ENCODE data around the gene MASP1. TPM values are rescaled to one million over a fixed set of nuclear protein-coding genes. Genes with fewer than 3 reads are reported as not detected.

Gene MASP1
- total and polyA plus RNA-seq, 7 experiments from 2014 or later, result not detected

- no peaks in the 10 kb centered on the region for H3K4me1 Mint-ChIP-seq
- ChIA-PET POLR2A (no interaction called here), CTCF (no interaction called here)
- no peak overlapping the region for H3K4me3 ChIP-seq (ENCODE audit: low read length)
- no peaks in the 10 kb centered on the region for H3K36me3 ChIP-seq (ENCODE audit: control insufficient read depth in 2 of 3, insufficient read depth in 3 of 3, low read length in 3 of 3)
- DNase-seq (no peak), ATAC-seq (no peak)
- H3K4me3 Mint-ChIP-seq, result no peak overlapping the region
- H3K27me3 ChIP-seq (ENCODE audit: control insufficient read depth in 2 of 2, insufficient read depth in 2 of 2, low read length in 2 of 2), result no peaks in the 10 kb centered on the region
- intact Hi-C loops (cut with micrococcal nuclease), result no loop called here
- peaks cover 7 to 35% (median 13%) of the 10 kb centered on the region in 5 donors for H3K27me3 Mint-ChIP-seq
- H3K36me3 Mint-ChIP-seq, result no peaks in the 10 kb centered on the region
- no peaks in the 10 kb centered on the region for H3K9me3 ChIP-seq (ENCODE audit: control insufficient read depth in 2 of 3, low read length in 3 of 3)
- no peaks in the 10 kb centered on the region for H3K4me1 ChIP-seq (ENCODE audit: control insufficient read depth in 2 of 2, insufficient read depth in 2 of 2, low read length in 2 of 2)
- H3K9me3 Mint-ChIP-seq, result peaks cover 0 to 5% (median 0%) of the 10 kb centered on the region in 11 donors
- H3K27ac ChIP-seq (ENCODE audit: low read depth, low read length), result no peak overlapping the region
- no peak overlapping the region for H3K27ac Mint-ChIP-seq
Measured at GRCh38 chr3:187296058-187296457, 4.5 kb upstream of the MASP1 start.

GRCh38 chr3:187295316-187296034, 3.9 kb upstream of the MASP1 start:
- no peaks in the 10 kb centered on the region for H3K36me3 Mint-ChIP-seq
- H3K4me3 ChIP-seq (ENCODE audit: low read length), result no peak overlapping the region
- H3K9me3 ChIP-seq (ENCODE audit: control insufficient read depth in 2 of 3, low read length in 3 of 3), result no peaks in the 10 kb centered on the region
- no peaks in the 10 kb centered on the region for H3K4me1 ChIP-seq (ENCODE audit: control insufficient read depth in 2 of 2, insufficient read depth in 2 of 2, low read length in 2 of 2)
- H3K9me3 Mint-ChIP-seq, result peaks cover 0 to 5% (median 0%) of the 10 kb centered on the region in 11 donors
- H3K4me1 Mint-ChIP-seq, result no peaks in the 10 kb centered on the region
- H3K36me3 ChIP-seq (ENCODE audit: control insufficient read depth in 2 of 3, insufficient read depth in 3 of 3, low read length in 3 of 3), result no peaks in the 10 kb centered on the region
- POLR2A ChIA-PET, result no interaction called here
- H3K27me3 ChIP-seq (ENCODE audit: control insufficient read depth in 2 of 2, insufficient read depth in 2 of 2, low read length in 2 of 2), result no peaks in the 10 kb centered on the region
- no peak overlapping the region for H3K27ac ChIP-seq (ENCODE audit: low read depth, low read length)
- ATAC-seq (no peak), DNase-seq (no peak)
- H3K27me3 Mint-ChIP-seq, result peaks cover 10 to 41% (median 13%) of the 10 kb centered on the region in 5 donors
- CTCF ChIA-PET, result no interaction called here
- no peak overlapping the region for H3K4me3 Mint-ChIP-seq
- H3K27ac Mint-ChIP-seq, result no peak overlapping the region
- intact Hi-C loops (cut with micrococcal nuclease), result no loop called here

GRCh38 chr3:187293516-187294430, 2.2 kb upstream of the MASP1 start:
- Mint-ChIP-seq H3K4me3 (no peak overlapping the region), H3K27me3 (peaks cover 16 to 52% (median 24%) of the 10 kb centered on the region in 5 donors), H3K4me1 (no peaks in the 10 kb centered on the region), H3K27ac (no peak overlapping the region), H3K9me3 (peaks cover 0 to 5% (median 0%) of the 10 kb centered on the region in 11 donors), H3K36me3 (no peaks in the 10 kb centered on the region)
- no peak overlapping the region for H3K27ac ChIP-seq (ENCODE audit: low read depth, low read length)
- H3K4me1 ChIP-seq (ENCODE audit: control insufficient read depth in 2 of 2, insufficient read depth in 2 of 2, low read length in 2 of 2), result no peaks in the 10 kb centered on the region
- no peaks in the 10 kb centered on the region for H3K27me3 ChIP-seq (ENCODE audit: control insufficient read depth in 2 of 2, insufficient read depth in 2 of 2, low read length in 2 of 2)
- ATAC-seq (no peak), DNase-seq (no peak)
- intact Hi-C loops (cut with micrococcal nuclease), result no loop called here
- CTCF ChIA-PET, result no interaction called here
- no peaks in the 10 kb centered on the region for H3K36me3 ChIP-seq (ENCODE audit: control insufficient read depth in 2 of 3, insufficient read depth in 3 of 3, low read length in 3 of 3)
- POLR2A ChIA-PET, result no interaction called here
- no peak overlapping the region for H3K4me3 ChIP-seq (ENCODE audit: low read length)
- H3K9me3 ChIP-seq (ENCODE audit: control insufficient read depth in 2 of 3, low read length in 3 of 3), result no peaks in the 10 kb centered on the region

GRCh38 chr3:187292631-187293515, 1.3 kb upstream of the MASP1 start:
- ATAC-seq (no peak), DNase-seq (no peak)
- no peaks in the 10 kb centered on the region for H3K27me3 ChIP-seq (ENCODE audit: control insufficient read depth in 2 of 2, insufficient read depth in 2 of 2, low read length in 2 of 2)
- H3K9me3 Mint-ChIP-seq, result peaks cover 0 to 2% (median 0%) of the 10 kb centered on the region in 11 donors
- H3K36me3 ChIP-seq (ENCODE audit: control insufficient read depth in 2 of 3, insufficient read depth in 3 of 3, low read length in 3 of 3), result no peaks in the 10 kb centered on the region
- intact Hi-C loops (cut with micrococcal nuclease), result no loop called here
- no peaks in the 10 kb centered on the region for H3K36me3 Mint-ChIP-seq
- H3K4me1 Mint-ChIP-seq, result no peaks in the 10 kb centered on the region
- CTCF ChIA-PET, result no interaction called here
- H3K4me1 ChIP-seq (ENCODE audit: control insufficient read depth in 2 of 2, insufficient read depth in 2 of 2, low read length in 2 of 2), result no peaks in the 10 kb centered on the region
- H3K4me3 Mint-ChIP-seq, result no peak overlapping the region
- H3K27ac Mint-ChIP-seq, result no peak overlapping the region
- no peak overlapping the region for H3K27ac ChIP-seq (ENCODE audit: low read depth, low read length)
- H3K4me3 ChIP-seq (ENCODE audit: low read length), result no peak overlapping the region
- H3K9me3 ChIP-seq (ENCODE audit: control insufficient read depth in 2 of 3, low read length in 3 of 3), result no peaks in the 10 kb centered on the region
- POLR2A ChIA-PET, result no interaction called here
- H3K27me3 Mint-ChIP-seq, result peaks cover 13 to 52% (median 25%) of the 10 kb centered on the region in 5 donors

- H3K27me3 ChIP-seq (ENCODE audit: control insufficient read depth in 2 of 2, insufficient read depth in 2 of 2, low read length in 2 of 2), result no peaks in the 10 kb centered on the region
- POLR2A ChIA-PET, result no interaction called here
- no peak for ATAC-seq
- Mint-ChIP-seq H3K27me3 (peaks cover 12 to 52% (median 25%) of the 10 kb centered on the region in 5 donors), H3K27ac (no peak overlapping the region), H3K9me3 (peaks cover 0 to 2% (median 0%) of the 10 kb centered on the region in 11 donors), H3K4me1 (no peaks in the 10 kb centered on the region), H3K36me3 (no peaks in the 10 kb centered on the region), H3K4me3 (no peak overlapping the region)
- no peak for DNase-seq
- no peak overlapping the region for H3K4me3 ChIP-seq (ENCODE audit: low read length)
- H3K9me3 ChIP-seq (ENCODE audit: control insufficient read depth in 2 of 3, low read length in 3 of 3), result no peaks in the 10 kb centered on the region
- no peaks in the 10 kb centered on the region for H3K36me3 ChIP-seq (ENCODE audit: control insufficient read depth in 2 of 3, insufficient read depth in 3 of 3, low read length in 3 of 3)
- intact Hi-C loops (cut with micrococcal nuclease), result no loop called here
- H3K4me1 ChIP-seq (ENCODE audit: control insufficient read depth in 2 of 2, insufficient read depth in 2 of 2, low read length in 2 of 2), result no peaks in the 10 kb centered on the region
- H3K27ac ChIP-seq (ENCODE audit: low read depth, low read length), result no peak overlapping the region
- CTCF ChIA-PET, result no interaction called here
Measured at GRCh38 chr3:187292181-187292580, 644 bp upstream of the MASP1 start.

GRCh38 chr3:187291001-187291511, 481 bp downstream of the MASP1 start:
- no peaks in the 10 kb centered on the region for H3K4me1 Mint-ChIP-seq
- H3K9me3 Mint-ChIP-seq, result no peaks in the 10 kb centered on the region
- H3K27me3 Mint-ChIP-seq, result peaks cover 12 to 46% (median 31%) of the 10 kb centered on the region in 5 donors
- ChIA-PET CTCF (no interaction called here), POLR2A (no interaction called here)
- no peaks in the 10 kb centered on the region for H3K4me1 ChIP-seq (ENCODE audit: control insufficient read depth in 2 of 2, insufficient read depth in 2 of 2, low read length in 2 of 2)
- H3K4me3 ChIP-seq (ENCODE audit: low read length), result no peak overlapping the region
- H3K36me3 Mint-ChIP-seq, result no peaks in the 10 kb centered on the region
- H3K27ac Mint-ChIP-seq, result no peak overlapping the region
- DNase-seq (no peak), ATAC-seq (no peak)
- H3K9me3 ChIP-seq (ENCODE audit: control insufficient read depth in 2 of 3, low read length in 3 of 3), result no peaks in the 10 kb centered on the region
- no peak overlapping the region for H3K27ac ChIP-seq (ENCODE audit: low read depth, low read length)
- no peaks in the 10 kb centered on the region for H3K36me3 ChIP-seq (ENCODE audit: control insufficient read depth in 2 of 3, insufficient read depth in 3 of 3, low read length in 3 of 3)
- no peaks in the 10 kb centered on the region for H3K27me3 ChIP-seq (ENCODE audit: control insufficient read depth in 2 of 2, insufficient read depth in 2 of 2, low read length in 2 of 2)
- intact Hi-C loops (cut with micrococcal nuclease), result no loop called here
- H3K4me3 Mint-ChIP-seq, result no peak overlapping the region

Measured in naive thymus-derived CD4-positive, alpha-beta T cell (primary cell).